ENCODE data around the gene ZNF185.

The ZNF185 gene

DNA sequence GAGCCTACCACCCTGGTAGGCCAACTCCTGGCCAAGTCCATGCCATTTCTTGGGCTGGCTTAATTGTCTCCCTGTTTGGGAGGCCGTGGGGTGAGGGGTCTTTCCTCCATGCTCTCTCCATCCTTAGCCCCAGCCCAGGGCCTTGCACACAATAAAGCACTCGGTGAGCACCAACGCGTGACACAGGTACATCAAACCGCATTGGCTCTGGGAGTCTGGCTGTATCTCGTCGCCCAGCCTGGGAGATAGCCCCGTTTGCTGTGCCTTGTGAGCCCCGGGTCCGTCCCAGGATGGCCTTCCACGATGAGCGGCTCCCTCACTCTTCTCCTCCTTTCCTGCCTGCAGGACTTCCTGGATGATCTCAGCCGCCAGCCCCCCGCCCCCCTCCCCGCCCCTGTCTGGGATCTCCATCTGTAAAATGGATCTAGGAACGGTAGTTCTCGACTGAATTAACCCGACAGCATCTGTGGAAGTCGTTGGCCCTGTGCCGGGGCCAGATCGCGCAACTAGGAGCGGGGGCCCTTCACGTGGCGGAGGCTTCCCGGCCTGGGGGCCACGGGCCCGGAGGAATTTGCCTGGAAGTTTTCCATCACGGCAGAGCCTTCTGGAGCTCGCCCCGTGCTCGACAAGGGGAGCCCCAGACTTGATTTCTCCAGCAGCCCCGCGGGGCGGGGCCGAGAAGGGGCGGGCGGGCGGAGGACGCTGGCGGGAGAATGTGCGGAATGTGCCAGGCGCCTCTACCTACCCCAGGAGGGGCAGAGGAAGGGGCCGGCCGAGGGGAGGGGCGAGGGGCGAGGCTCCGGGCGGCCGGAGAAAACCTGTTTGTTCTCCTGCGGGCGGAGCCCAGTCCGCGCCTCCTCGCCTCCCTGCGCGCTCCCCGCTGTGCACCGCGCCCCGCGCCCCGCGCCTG lies at the start of gene ZNF185:
TSS of gene ZNF185 (plus strand) at position 846 of the 910 bp plus-strand sequence. CDS start 16,423 bp downstream, outside the sequence.
- peak; percentile 74 for DNase-seq (ENCODE audit: low spot score)

- DNase-seq (ENCODE audit: low spot score) = no peak
Observed at GRCh38 chrX:152850465-152850864, 47.4 kb upstream of the ZNF185 start.

- no peak for DNase-seq (ENCODE audit: low spot score)
Observed at GRCh38 chrX:152853986-152854385, 43.9 kb upstream of the ZNF185 start.

DNA sequence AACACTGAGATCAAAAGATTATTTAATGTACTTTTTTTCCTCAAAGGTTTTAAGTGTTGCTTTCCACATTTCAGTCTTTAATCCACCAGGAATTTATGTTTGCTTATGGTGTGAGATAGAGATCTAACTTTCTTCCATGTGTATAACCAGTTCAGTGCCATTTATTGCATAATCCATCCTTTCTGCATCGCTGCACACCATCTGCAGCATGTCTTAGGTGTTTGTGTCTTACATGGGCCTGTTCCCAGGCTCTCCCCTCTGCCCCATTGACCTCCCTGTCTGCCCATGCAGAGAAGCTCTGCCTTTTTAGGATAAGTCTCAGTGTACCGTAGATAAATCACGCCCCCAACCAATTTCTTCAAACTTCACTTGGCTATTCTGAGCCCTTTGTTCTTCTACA lies 36.8 kb upstream of the ZNF185 start:
- DNase-seq (ENCODE audit: low spot score) = no peak

DNA sequence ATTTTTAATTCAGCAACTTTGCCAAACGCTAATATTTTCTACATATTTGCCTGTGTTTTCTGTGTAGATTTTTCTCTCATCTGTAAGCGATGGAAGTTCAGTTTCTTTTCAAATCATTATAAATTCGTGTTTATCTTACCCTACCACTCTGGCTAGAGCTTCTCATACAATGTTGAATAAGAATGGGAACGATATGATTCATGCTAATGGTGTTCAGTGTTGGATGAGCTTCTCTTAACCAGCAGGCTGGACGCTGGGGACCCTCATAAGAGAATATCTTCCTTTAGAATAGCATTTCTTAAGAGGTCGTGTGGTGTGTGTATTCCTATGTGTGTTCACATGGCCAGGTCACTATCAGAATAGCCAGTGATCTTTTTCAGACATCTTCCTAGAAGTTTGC lies 36.0 kb upstream of the ZNF185 start:
- DNase-seq (ENCODE audit: low spot score) = no peak

DNA sequence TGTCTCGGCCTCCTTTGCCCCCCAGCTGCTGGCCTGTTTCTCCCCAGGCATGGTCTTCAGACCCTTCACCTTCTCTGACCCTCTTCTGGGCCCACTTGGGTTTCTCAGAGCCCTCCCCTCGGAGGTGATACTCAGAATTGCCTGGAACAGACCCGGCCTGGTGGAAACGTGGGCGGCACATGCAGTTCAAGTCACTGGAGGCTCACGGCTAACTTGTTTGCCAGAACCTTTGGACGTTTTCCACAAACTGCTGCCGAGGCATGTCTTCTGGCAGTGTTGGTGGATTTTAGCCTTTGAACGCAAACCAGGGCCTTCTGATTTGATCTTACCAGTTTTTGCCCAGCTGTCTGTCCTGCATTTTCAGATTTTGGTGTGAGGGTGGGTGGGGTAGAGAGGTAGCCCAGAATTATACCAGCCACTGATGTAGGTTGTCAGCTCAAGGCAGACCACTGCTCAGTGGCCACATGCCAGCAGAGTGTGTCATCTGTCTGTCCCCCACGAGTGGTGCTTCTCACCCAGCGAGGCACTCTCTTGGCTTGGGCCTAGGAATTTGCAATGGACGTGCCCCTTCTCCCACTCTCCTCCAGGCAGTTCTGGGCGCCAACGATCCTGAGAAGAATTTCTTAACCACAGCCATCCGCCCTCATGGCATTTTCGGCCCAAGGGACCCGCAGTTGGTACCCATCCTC lies 32.5 kb upstream of the ZNF185 start:
- DNase-seq (ENCODE audit: low spot score) = no peak

DNA sequence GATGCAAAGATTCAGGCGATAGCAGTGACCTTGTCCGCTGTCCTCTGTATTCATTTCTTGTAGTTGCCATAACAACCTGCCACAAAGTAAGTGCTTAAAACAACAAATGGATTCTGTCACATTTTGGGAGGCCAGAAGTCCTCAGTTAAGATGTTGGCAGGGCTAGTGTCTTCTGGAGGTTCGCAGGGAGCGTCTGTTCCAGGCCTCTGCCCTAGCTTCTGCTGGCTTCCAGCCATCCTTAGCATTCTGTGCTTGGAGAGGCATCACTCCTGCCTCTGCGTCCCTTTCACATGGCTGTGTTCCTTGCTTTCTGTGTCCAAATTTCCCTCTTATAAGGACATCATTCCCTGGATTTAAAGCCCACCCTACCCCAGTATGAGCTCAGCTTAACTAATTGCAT lies 31.5 kb upstream of the ZNF185 start:
- no peak for DNase-seq (ENCODE audit: low spot score)

DNA sequence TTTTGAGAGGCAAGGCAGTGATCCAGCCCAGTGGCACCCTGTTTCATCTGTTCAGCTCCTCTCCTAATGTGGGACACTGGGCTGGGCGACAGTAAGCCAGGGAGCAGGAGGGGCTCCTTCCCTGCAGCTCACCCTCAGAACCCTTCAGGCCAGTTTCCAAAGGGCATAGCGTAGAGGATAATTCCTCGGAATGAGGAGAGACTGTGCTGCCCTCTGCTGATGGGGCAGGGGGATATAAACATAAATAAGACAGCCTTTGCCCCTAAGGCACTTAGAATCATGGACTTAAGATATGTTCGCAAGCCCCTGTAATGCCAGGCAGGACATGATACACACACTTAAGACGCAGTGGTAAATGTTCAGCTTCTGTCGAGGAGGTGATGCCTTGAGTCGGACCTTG lies 27.9 kb upstream of the ZNF185 start:
- DNase-seq (ENCODE audit: low spot score) = no peak

DNA sequence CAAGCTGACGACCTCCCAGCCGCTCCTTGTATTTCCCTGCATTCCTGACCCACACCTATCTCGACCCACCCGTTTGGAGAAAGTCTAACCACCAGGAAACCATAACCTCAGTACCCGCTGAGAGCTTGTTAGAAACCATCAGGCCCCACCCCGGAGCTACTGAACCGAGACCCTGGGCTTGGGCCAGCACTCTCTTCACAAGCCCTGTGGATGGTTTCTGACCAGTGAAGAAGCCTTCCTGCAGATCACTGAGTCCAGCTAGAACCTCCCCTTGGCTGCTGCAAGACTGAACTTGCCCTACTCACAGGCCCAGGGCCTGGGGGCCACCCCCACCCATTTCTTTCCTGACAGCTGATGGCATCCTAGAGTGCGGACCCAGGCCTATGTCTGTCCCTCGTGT lies 26.6 kb upstream of the ZNF185 start:
- DNase-seq (ENCODE audit: low spot score) = no peak

- no peak for DNase-seq (ENCODE audit: low spot score)
Observed at GRCh38 chrX:152872522-152872921, 25.3 kb upstream of the ZNF185 start.

GRCh38 chrX:152873361-152873760 lies 24.5 kb upstream of the ZNF185 start:
- DNase-seq (ENCODE audit: low spot score) = no peak

- DNase-seq (ENCODE audit: low spot score) = no peak
Observed at GRCh38 chrX:152876931-152877840, 20.7 kb upstream of the ZNF185 start.

- DNase-seq (ENCODE audit: low spot score) = no peak
Observed at GRCh38 chrX:152878976-152879755, 18.7 kb upstream of the ZNF185 start.

DNA sequence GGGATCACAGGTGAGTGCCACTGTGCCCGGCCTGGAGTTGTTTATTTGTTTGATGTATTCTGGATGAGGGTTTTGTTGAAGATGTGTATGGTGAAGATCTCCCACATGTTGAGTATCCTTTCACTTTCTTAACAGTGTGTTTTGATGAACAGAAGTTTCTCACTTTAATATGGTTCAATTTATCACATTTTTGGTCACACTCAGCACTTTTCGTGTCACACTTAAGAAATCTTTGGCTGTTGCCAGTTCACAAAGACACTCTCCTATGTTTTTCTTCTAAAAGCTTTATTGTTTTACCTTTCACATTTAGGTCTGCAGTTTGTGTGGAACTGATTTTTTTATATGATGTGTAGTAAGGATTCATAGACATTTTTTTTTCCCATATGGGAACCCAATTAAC lies 16.6 kb upstream of the ZNF185 start:
- DNase-seq (ENCODE audit: low spot score) = no peak

- DNase-seq (ENCODE audit: low spot score) = no peak
Observed at GRCh38 chrX:152884171-152884570, 13.7 kb upstream of the ZNF185 start.

GRCh38 chrX:152886716-152887115 lies 11.2 kb upstream of the ZNF185 start:
- DNase-seq (ENCODE audit: low spot score) = no peak

DNA sequence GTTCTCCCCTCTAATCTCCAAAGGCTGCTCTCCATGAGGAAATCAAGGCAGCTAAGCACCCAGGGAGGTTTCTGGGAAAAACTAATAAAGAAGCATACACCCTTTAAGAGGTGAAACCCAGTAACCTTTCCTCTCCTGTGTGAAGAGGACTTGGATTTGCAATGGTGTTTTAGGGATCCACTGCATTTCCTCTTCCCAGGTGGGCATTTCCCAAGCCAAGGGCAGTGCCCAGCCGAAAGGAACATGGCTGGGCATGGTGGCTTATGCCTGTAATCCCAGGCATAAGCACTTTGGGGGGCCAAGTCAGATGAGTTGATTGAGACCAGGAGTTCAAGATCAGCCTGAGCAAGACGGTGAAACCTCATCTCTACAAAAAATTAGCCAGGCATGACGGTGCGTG lies 5.4 kb upstream of the ZNF185 start:
- no peak for DNase-seq (ENCODE audit: low spot score)

DNA sequence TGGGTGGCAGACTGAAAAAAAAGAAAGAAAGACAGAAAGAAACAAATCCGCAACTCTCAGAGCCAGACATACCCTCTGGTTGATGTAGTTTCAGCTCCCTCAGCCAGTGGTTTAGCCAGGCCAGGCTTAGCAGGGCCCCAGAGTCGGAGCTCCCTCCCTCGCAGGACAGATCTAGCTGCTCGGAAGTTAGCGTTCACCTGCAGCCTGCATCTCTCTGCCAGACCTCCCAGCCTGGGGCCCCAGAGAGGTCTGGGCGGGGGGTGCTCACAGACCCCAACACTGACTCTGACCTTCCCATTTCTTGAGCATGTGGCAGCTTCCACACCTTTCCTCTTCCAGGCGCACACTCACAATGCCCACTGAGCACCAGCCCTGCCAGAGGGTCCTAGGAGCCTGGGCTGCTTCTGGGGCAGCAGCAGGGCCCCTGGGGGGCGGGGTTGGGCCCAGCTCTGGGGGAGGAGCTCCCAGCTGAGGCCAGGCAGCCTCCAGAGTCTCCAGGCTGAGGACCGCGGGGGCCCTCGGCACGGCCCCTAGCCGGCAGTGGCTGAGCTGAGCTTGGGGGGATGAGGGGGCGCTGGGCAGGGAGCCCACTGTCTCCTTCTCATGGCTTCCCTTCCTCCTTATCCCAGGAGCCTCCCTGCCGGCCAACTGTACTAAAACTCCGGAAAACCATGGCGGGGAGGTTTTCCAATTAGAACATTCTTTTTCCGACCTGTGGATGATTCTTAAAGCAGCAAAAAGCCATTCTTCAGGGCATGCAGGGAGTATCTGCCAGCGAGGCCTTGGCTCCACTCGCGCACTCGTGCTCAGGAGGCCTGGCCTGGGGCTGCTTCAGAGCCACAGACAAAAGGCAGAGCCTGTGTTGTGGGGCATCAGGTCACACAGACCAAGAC lies 4.6 kb upstream of the ZNF185 start:
- no peak for DNase-seq (ENCODE audit: low spot score)

GRCh38 chrX:152893980-152894610 lies 3.8 kb upstream of the ZNF185 start:
- no peak for DNase-seq (ENCODE audit: low spot score)

DNA sequence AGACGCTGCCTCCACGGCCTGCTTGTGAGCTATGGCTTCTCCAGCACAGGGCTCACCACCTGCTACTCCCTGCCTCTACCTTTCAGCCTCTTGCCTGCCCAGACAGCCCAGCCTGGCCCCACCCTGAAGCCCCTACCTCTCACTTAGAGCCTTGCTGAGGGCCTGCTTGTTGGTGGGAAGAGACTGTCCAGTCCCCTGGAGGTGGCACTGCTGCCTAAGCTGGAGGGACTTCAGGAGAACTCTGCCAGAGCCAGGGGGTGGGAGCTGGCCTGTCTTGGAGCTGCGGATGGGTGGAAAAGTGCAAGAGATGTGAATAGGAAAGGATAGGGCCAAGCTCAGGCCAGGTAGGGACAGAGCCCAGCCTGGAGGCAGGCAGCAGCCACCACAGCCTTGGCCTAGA lies 2.7 kb upstream of the ZNF185 start:
- DNase-seq (ENCODE audit: low spot score) = no peak
